ENCODE results near the gene ZNF12.

DNA sequence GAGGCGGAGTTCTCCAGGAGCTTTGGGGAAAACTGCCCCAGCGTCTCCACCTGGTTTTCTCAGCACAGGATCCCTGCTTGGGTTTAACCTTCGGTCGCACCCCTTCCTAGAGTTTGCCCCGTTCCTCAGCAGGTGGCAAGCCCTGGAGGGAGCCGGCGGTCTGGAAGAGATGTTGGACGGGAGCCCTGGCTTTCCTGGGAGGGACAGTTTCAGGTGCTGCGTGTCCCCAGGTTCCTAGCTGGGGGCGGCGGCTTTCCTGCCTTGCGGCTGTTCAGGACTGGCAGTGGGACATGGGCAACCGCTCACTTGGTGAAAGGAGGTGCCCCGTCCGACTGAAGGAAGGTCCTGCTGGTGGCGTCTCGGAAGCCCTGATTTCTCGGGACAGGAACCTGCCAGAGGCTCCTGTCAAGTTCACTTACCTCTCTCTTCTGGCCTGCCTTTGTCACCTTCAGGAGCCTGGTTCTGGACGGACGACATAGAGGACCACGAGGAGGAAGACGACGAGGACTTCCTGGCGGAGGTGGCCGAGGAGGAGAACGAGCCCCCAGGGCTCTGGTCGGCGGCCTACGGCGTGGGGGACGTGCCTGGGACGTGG is 54.8 kb downstream of the ZNF12 start:
- no peak for TF ChIP-seq CTCF (IDR thresholded peaks at IDR 0.05; ENCODE audit: low read depth, low read length, missing input control)
- no peak for TF ChIP-seq REST (IDR thresholded peaks at IDR 0.05)
- no peak for TF ChIP-seq SP1 (IDR thresholded peaks at IDR 0.05)
- TF ChIP-seq YY1 (IDR thresholded peaks at IDR 0.05) = no peak
- TF ChIP-seq, protein P1, sequence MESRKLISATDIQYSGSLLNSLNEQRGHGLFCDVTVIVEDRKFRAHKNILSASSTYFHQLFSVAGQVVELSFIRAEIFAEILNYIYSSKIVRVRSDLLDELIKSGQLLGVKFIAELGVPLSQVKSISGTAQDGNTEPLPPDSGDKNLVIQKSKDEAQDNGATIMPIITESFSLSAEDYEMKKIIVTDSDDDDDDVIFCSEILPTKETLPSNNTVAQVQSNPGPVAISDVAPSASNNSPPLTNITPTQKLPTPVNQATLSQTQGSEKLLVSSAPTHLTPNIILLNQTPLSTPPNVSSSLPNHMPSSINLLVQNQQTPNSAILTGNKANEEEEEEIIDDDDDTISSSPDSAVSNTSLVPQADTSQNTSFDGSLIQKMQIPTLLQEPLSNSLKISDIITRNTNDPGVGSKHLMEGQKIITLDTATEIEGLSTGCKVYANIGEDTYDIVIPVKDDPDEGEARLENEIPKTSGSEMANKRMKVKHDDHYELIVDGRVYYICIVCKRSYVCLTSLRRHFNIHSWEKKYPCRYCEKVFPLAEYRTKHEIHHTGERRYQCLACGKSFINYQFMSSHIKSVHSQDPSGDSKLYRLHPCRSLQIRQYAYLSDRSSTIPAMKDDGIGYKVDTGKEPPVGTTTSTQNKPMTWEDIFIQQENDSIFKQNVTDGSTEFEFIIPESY (IDR thresholded peaks at IDR 0.05) = no peak
- no peak for TF ChIP-seq TAF1 (conservative IDR thresholded peaks at IDR 0.05)
- TF ChIP-seq MAX (IDR thresholded peaks at IDR 0.05) = no peak
- TF ChIP-seq RAD21 (IDR thresholded peaks at IDR 0.05) = no peak
- no peak for TF ChIP-seq GABPA (IDR thresholded peaks at IDR 0.05 in 1 of 2, conservative IDR thresholded peaks at IDR 0.05 in 1 of 2)
- TF ChIP-seq, protein P2, sequence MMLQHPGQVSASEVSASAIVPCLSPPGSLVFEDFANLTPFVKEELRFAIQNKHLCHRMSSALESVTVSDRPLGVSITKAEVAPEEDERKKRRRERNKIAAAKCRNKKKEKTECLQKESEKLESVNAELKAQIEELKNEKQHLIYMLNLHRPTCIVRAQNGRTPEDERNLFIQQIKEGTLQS (IDR thresholded peaks at IDR 0.05) = no peak
- TF ChIP-seq FOXA1 (IDR thresholded peaks at IDR 0.05) = no peak
- TF ChIP-seq JUND (IDR thresholded peaks at IDR 0.05) = no peak

Measured in liver (tissue), 3 donors.